GM19324 (cell line): ENCODE results near the gene PPP1R37.

Source experiments
- ATAC-seq: cut with Tn5 transposase; IDR thresholded peaks from one replicate; pipeline ENCODE4 v1.9.1; 2021; ENCODE audit warnings: mild to moderate bottlenecking, moderate library complexity; ENCODE audit not compliant: unreplicated experiment, low FRiP score

Gene PPP1R37

DNA sequence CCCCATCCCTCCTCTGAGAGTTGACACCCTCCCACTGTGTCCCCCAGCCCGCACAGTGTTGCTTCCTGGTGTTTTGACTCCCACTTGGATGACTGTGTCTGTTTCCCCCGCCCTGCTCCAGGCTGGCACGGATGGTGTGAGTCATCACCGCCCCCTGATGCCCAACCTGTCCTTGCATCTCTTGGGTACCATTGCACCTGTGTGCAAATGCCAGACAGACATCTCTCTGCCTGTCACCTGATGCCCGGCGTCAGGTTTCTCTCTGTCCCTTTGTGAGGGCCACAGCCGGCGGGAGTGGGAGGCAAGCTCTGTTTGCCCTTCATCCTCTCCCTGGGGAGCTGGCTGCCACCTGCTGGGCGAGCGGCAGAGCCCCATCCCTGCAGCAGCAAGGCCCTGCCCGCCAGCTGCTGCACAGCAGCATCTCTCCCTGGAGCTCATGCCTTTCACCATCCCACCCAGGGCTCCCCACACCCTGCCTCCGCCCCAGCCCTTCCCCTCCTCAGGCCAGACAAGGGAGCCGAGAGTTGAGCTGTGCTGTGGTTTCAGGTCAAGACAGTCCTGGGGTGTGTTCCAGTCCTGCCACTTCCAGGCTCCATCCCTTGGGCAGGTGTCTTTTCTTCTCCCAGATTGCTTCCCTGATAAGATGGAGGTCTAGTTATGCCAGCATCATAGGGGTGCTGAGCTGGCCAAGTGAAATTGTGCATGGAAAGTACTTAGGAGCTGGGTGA is 38.1 kb downstream of the PPP1R37 start:
- ATAC-seq: no peak

- no peak for ATAC-seq
These were observed 40.7 kb downstream of the PPP1R37 start for GRCh38 chr19:45133661-45134060.

DNA sequence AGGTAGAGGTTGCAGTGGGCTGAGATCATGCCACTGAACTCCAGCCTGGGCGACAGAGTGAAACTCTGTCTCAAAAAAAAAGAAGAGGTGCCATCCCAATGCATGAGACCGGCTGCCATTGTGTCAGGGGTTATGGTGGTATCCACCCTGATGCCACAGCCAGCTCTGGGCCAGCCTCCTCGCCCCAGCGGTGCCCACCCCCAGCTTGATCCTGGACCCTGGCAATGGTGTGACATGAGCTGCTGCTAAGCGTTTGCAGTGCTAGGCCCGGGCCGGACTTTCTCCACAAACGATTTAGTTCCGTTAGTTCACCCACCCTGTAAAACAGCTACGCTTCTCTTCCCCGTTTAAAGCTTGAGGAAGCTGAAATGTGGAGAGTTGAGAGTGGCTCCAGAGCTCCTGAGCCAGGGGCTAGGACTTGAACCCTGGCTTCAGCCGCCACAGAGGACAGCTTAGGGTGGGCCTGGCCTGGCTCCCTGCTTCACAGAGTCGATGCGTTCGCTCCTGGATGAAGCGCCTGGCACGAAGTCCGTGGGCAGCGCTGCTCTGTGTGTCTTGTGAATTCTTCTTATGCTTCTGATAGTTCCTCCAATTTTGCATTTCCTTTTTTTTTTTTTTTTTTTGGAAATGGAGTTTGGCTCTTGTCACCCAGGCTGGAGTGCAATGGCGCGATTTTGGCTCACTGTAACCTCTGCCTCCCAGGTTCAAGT is 42.4 kb downstream of the PPP1R37 start:
- ATAC-seq: no peak

DNA sequence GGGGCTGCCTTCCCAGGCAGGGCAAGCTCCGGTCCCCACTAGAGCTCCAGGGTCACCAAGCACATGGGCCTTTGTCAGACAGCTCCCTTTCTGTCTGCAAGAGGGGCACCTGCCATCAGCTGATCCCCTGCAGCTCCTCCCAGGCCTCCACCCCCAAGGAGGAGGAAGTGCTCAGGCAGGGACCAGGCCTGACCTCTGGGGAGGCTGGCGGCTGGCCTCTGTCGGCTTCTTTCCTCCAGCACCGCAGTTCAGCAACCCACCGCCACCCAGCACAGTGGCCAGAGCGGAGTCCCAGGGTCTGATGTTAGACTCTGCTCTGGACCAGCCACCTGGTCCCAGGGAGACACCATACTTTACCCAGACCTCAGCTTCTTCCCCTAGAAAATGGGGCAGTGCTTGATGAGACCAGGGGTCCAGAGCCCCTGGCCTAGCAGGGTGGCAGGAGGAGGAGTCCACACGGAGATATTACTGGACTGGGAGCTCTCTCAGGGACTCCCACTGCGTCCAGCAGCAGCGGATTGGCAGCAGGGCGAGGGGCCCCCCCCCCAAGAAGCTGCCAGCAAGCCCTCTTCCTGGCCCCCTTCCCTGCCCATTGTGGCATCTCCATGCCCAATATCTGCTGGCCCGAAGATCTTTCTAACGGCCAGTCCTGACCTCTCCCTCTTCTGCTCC is 43.7 kb downstream of the PPP1R37 start:
- no peak for ATAC-seq

GRCh38 chr19:45137179-45137761 is 44.3 kb downstream of the PPP1R37 start:
- ATAC-seq: peak; percentile 76

- ATAC-seq: no peak
These were observed 45.3 kb downstream of the PPP1R37 start for GRCh38 chr19:45138303-45138751.

DNA sequence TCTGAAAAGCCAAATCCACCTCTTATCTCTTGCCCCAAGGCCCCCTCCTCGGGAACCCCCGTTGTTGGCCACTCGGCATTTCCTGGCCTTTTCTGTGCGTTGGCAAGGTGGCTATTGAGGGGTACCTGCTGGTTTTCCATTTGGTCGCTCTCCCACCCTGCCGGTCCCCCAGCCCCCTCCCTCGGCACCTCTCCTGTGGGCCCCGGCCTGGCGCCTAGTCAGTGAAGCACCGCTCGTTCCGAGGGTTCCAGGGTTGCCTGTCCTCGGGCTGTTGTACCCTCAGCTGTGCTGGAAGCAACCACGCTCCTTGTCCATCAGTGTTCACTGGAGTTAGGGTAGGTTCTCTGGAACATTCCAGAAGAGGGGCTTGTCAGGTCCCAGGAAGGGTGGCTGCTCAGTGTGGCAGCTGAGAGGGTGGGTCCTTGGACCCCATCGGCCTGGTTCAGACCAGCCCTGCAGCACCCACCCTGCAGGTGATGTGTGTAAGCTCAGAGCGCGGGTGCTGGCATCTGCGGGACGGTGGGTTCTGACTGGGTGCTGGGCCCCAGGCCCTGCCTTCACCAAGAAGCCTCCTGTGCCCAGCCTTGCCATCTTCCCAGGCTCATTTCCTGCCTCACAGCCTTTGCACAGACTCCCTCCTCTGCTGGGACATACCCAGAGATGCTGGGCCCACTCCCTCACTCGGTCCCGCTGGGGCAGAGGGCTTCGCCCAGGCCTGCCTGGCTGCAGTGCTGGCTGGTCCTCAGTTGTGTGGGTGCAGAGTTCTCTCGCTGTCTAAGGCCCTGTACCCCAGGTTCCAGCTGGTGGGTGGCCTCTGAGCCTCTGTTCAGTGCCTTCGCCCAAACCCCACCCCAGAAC is 46.5 kb downstream of the PPP1R37 start:
- ATAC-seq: no peak

- ATAC-seq: no peak
These were observed 47.1 kb downstream of the PPP1R37 start for GRCh38 chr19:45140144-45140503.

DNA sequence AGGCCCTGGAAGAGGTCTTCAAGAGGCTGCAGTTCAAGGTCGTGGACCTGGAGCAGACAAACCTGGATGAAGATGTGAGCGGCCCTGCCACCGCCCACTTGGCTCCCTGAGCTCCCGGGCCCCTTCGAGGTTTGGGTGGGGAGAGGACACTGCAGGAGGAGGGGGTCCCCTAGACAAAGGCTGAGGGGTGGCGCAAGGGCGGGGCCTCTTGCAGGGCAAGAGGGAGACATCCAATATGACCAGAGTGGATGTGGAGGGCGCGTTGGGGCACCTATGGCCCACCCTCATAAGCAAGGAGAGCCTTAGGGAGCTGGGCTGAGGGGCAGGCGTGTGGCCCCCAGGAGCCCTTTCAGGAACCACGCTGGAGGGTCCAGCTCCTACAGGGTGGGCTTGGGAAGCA is 47.6 kb downstream of the PPP1R37 start:
- no peak for ATAC-seq

DNA sequence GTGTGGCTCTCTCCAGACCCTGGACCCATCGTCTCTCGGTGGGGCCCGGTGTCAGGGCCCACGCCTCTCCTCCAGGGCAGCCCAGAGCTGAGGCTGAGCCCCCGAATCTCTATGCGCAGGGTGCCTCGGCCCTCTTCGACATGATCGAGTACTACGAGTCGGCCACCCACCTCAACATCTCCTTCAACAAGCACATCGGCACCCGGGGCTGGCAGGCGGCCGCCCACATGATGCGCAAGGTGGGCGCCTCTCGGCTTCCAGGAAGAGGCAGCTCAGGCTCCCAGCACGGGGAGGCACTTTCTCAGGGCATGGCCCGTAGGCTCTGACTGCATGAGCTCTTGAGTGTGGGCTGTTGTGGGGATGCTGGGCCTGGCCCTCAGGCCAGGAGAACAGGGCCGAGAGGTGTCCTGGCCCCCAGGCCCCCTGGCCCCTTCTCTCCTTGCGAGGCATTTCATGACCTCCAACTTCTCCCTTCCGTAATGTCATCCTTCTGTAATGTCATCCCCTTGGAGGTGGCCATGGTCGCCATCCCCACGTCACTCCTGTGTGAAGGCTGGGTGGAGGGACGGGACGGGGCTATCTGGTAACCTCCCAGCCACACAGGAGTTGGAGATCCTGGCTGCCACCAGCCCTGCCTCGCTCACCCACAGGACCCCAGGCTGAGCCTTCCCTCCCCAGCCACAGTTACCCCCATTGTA is 48.4 kb downstream of the PPP1R37 start:
- ATAC-seq: no peak

GRCh38 chr19:45142016-45142725 is 49.2 kb downstream of the PPP1R37 start:
- no peak for ATAC-seq

DNA sequence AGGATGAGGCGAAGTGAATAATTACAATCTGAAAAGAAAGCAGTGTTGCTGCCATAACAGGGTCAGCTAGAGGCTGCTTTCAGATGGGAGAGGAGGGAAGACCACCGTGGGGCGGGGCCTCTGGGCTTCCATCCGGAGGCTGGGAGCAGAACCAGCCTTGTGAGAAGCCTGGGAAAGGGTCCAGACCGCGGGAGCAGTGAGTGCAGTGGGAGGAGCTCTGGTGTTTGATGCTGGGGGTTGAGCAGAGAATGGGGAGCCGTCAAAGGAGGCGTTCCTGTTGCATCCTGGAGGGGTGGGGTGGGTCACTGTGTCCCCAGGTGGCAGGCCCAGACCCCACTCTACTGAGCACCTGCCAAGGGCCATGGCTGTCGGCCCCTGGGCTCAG is 49.7 kb downstream of the PPP1R37 start:
- no peak for ATAC-seq

DNA sequence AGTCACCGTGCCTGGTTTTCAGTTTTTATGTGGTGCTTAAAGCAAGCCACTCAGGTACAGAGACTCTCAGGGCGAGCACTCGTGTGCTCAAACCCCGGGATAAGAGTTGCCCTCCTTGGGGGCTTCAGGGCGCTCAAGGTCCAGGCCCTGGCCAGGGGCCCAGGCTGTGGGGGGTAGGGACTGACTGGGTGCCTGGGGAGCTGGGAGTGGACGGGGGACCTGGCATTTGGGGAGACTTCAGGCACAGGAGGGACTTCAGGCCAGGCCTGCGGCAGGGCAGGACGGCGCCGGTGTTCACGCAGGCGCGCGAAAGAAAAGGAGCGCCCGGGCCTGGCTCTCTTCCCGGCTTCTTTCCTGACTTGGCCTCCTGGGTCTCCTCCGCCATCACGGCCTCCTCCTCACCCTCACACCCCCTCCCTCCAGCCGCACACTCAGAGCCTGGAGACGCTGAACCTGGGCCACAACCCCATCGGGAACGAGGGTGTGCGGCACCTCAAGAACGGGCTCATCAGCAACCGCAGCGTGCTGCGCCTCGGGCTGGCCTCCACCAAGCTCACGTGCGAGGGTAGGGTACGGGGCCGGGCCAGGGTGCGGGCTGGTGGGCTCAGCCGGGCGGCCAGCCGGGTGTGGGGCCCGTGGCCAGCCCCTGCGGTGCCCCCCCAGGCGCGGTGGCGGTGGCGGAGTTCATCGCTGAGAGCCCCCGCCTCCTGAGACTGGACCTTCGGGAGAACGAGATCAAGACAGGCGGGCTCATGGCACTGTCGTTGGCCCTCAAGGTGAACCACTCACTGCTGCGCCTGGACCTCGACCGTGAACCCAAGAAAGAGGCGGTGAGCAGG is 51.7 kb downstream of the PPP1R37 start:
- ATAC-seq: no peak

- ATAC-seq: no peak
These were observed 52.6 kb downstream of the PPP1R37 start for GRCh38 chr19:45145270-45146189.

GRCh38 chr19:45146251-45146650 is 53.3 kb downstream of the PPP1R37 start:
- ATAC-seq: no peak

GRCh38 chr19:45146741-45147205 is 53.8 kb downstream of the PPP1R37 start:
- ATAC-seq: no peak
